A204.1 (cell line): ENCODE results near the gene AOPEP.

Experiments used
- FAIRE-seq: peaks from 2 replicates; lab custom pipeline; 2012; peaks lifted over from hg19 to GRCh38; lab: Jason Lieb, UNC

AOPEP gene

DNA sequence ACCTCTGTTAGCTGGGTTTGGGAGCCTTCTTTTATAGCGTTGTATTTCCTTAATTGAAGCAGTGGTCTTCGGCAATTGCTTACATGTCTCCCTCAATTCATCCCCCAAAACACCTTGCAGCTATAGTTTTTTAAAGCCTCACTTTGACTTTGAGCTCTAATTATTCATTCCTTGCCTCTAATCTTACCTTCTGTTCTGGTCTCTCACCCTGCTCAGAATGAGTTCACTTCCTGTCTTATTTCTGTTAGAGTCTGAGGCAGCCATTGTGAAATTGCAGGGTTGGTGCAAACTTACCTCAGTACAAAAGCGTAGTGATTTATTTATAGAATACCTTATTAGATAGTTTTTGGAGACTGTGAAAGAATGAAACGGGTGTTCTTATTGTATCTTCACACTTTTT, 35.0 kb downstream of the AOPEP start:
- no peak for FAIRE-seq

DNA sequence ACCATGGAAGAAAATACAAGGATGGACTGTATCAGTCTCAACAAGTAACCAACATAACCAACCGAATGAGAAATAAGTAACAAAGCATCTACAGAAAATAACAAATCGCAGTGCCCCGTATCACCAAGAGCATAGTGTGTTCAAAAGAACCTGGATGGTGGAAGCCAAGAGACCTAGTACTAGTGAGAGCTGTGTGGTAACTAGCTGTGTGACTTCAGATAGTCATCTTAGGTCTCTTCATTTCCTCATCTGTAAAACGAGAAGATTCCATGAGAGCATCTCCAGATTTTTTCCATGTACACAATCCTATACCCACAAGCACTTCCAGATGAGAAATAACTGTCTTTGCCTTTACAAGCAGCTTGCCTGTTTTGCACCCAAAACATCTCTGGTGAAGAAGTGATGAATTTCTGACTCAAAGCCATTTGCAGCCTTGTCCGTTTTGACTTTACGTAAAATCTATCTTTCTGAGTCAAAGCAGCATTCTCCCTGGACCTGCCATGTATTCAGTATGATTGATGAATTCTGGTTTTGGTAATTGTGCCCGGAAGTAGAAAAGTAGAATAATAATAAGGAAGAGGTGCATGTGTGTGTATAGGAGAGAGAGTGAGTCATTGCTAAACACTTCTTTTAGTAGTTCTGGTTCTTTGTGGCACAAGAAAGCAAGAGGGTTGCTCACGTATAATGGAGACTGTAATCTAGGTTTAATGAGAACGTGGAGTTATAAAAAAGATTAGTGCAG, 41.0 kb downstream of the AOPEP start:
- no peak for FAIRE-seq

DNA sequence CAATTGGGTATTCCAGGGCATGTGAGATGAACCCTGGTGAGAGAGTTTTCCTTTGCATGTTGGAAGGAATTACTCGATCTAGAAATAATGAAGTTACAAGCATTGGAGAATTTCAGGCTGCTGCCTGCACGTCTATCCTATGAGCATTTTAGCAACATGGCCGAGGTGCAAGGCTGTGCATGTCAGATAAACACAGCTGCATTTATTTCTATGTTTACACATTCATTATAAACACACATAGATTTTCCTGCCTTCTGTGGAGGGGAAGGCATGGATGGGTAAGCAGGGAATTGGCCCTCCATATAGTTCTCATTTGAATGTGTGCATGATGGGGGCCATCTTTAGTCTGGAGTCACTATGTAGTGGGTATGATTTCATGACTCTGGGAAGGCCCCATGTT, 42.3 kb downstream of the AOPEP start:
- no peak for FAIRE-seq

DNA sequence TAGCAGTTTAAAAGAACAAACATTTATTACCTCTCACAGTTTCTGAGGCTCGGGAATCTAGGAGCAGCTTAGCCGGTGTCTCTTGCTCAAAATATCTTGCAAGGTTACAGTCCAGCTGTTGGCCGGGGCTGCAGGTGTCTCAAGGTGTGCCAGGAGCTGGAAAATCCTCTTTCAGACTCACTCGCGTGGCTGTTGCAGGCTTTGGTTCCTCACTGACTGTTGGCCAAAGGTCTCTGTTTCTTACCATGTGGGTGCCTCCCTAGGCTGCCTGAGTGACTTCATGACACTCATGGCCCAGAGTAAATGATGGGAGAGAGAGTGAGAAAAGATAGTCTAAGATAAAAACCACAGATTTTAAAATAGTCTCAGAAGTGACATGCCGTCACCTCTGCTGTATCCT, 43.8 kb downstream of the AOPEP start:
- FAIRE-seq = no peak

DNA sequence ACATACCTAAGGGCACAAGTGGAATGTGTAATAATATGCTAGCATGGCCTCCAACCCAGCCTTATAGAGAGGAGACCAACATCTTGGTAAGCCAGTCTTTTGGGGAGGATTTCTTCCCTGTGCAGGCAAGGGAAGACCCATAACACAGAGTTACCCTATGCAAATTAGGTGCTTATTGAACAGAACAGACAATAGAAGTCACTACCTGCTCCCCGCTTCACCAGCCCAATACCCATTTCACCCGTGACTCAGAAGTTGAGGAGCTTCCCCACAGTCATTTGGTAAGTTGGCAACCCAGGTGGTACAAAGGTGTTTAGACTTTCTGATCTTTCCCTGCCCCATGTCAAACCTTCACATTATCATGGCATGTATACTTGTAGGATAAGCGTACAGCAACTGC, 44.6 kb downstream of the AOPEP start:
- no peak for FAIRE-seq

DNA sequence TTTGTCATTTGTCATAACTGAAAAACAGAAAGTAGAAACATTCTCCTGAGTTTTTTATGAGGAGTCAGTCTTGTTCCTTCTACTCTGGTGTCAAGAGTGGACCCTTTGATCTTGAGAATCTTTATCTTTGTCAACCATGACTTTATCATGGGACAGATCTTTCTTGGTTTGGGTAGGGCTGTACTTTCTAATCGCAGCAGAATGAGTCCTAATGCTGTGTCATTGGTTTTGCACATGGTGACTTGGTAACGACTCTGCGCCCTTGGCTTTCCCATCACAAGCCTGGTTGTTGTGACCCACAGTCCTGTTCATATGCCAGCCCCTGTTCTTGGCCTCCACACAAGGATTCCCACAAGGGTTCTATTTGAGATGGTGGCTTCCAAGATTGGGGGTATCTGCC, 45.6 kb downstream of the AOPEP start:
- FAIRE-seq = no peak

DNA sequence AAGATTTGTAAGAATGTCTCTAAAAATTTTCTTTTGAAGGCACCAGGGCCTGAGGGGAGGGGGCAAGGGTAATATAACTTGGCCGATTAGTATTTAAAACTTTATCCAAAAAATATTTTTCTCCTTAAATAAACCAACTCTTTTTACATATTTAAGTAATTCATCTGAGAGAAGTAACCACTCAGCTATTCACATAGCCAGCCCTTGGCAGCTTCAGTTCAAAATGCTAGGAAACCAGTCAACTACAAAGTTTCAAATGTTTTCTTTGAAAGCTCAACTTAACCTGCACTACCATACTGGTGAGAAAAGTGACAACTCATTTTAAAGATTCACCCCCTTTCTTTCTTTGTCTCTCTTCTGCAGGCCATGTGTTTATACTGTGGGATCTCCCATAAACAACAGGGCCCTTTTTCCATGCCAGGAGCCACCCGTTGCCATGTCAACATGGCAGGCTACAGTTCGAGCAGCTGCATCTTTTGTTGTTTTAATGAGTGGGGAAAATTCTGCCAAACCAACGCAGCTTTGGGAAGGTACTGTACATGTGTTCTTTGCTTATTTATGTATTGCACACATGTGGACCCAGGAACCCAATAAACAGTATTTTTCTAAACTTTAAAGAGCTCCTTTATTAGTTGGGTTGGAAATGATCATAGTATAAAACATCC, 46.3 kb downstream of the AOPEP start:
- FAIRE-seq = no peak

DNA sequence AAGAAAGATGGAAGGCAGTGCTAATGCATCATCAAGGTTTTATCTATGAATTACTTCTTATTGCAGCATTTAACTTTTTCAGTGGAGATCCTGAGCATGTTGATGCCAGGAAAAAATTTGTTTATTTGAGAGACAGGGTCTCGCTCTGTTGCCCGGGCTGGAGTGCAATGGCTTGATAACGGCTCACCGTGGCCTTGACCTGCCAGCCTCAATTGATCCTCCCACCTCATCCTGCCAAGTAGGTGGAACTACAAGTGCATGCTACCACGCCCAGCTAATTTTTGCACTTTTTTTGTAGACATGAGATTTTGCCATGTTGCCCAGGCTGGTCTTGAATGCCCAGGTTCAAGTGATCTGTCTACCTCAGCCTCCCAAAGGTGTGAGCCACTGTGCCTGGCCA, 47.2 kb downstream of the AOPEP start:
- no peak for FAIRE-seq

DNA sequence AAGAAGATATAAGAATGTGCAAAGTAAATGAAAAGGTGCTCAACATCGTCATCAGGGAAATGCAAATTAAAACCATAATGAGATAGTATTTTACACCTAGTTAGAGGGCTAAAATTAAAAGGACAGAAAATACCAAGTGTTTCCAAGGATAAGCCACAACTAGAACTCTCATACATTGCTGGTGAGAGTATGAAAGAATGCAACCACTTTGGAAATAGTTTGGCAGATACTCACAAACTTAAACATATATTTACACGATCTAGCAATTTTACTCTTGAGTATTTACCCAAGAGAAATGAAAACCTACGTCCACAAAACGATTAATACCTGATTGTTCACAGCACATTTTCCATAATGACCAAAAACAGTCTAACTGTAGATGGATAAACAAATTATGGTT, 51.5 kb downstream of the AOPEP start:
- FAIRE-seq = no peak

DNA sequence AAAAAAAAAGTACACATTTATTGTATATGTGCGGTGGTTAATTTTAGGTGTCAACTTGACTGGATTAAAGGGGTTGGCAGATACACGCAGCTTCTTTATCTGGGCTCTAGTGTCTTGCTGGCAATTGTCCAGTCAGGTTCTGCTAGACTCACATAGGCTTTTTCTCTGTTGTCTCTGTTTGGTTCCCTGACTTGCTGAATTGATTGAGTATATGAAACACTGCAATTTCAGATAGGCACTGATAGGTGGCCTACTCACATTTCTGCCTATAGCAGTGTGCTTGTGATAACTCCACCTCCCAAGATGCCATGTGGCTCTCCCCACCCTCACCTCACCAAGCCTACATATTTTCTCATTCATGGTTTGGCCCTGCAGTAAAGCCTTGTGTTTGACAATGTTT, 52.5 kb downstream of the AOPEP start:
- no peak for FAIRE-seq

DNA sequence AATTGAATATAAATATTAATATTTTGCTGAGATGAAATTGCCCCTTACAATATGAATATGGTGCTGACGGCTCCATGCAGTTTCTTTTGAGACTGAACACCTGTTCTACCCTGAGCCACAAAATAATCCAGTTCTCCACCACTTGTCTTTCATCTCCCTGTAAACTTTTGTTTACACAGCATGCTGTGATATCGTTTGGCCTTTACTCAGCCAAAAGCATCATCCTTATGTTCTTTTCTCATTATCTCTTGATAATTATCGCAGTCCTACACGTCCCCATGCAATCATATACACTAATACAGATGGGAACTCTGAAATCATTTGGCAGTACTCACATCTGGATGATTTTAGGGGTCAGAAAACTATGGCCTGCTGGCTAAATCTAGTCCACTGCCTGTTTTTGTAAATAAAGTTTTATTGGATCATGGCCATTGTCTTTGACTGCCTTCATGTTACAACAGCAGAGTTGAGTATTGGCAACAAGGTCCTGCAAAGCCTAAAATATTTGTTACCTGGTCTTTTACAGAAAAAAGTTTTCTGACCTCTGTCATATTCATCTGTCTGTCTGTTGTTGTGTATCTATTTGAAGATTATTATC, 53.3 kb downstream of the AOPEP start:
- FAIRE-seq = no peak

DNA sequence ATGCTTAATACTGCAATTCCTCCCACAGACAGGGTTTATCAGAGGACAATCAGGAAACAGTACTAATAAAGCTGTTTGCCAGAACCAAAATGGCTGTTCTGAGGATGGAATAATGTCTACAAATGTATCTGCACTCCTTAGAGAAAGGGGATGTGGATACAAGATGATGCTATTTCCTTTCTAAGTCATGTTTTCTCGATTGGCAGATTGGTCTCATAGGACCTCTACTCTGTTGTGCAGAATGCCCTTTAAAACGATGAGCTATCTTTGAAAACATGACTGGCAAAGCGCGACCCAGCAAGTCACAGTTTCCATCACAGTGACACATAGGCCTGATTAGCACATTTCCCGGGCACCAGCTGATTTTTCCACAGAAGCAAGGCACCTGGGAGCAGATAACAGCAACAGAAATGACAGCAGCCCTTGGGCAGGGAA, 54.0 kb downstream of the AOPEP start:
- no peak for FAIRE-seq

DNA sequence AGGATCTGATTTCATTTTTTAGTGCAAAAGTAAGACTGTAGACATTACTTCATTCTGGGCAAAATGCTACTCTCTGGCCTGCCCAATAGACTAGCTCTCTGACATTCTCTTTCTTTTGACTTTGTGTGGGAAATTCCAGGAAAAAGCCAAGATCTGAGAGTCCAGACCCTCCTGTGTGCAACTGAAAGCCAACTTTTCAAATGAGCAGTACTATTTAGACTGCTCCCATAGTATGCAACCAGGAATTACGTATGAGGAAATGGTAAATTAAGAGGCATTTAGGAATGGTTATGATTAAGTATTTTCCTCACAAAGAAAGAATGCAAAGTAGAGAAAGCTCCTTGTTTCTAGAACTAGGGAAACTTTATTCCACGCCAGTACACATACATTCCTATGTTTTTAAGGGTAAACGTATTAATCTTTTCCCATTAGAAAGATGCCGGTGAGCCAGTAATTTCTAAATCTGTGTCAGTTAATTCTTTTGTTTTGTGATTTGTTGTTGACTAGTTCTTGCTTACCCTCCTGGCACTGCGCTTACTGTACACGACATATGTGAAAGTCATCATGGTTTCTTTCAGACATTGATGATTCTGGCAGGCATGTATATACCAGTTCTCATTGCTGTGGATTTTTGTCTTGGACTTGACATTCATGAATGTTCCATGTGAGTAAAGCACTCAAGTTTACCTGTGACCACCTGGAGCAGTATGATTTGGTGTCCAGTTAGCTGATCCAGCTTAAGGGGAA, 56.0 kb downstream of the AOPEP start:
- no peak for FAIRE-seq

DNA sequence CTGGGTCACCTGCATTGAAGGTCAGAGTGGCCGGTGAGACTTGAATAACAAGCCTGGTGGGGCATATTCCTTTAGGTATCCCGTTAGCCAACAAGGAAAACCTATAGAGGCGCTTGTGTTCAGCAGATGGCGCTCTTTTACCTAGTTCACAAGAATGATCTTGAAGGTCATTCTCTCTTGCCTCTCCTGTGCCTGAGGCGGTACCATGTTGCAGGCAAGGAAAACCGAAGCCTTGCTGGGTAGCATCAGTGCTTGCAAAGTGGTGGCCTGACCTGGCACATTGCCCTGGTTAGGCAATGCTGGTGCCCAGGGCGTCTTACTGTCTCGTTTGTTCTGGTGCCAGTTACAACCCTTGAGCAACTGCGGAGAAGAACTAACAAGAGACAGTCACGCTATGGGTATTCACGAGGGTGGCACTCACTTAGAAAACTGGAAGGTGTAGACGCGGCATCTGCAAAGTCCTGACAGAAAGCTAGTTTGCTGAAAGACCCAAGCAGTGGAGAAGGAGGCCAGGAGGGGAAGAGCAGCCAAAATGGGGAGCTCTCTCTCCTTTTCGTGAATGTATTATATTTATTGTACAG, 56.7 kb downstream of the AOPEP start:
- FAIRE-seq = peak; percentile 25

DNA sequence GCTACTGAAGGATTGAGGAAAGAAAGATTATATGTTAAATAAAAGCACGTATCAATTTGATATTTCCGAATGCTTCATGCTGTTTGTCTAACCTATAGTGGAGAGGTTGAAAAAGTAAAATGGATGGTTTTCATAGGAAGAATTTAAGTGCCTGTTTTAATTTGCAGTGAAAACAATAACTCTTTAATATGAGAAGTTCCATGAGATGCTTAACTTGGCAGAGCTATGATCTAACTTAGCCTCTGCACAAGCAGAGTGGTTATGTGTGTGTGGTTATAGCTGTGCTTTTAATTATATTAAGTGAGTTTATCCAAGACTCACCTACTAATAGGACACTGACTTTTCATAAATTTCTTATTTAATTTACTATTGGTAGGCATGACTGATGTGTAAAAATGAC, 57.4 kb downstream of the AOPEP start:
- no peak for FAIRE-seq

DNA sequence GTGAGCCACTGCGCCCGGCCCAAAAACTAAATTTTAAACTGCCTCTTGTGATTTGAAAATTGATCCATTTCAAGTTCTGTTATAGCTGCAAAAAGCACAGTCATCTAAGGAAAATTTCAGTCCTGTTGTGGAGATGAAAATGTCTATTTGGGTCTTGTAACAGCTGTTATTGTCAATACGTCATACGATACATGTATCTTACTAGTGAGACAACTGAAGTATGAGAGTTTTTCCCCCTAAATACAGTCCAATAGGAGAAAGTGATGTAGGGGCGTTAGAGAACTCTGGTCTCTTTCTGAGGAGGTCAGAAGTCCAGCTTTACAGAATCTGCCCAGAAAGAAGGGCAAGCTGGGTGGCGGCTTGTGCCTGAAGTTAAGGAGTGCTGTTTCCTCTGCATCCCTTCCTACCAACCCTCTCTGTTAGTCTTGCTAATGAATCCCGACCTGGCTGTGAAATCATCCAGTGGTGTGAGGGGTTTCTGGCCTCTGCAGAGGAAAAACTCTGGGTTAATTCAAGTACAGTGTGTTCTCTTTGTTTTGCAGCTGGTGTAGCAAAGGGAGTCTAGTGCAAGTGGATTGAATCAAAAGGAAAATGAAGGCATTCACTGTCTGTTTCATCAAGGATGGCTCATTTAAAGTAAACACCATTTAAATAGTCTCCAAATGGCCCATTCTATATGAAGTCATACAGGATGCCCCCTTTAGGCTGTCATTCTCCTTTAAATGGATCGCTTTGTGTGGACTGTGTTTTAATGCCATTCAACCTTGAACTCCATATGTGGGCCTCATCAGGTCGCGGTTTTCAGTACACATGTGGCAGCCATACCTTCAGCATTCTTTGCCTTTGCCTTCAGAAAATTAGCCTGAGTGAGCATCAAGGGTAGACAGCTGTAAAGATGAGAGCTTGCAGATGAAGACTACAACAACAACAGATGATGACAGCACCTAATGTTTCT, 59.0 kb downstream of the AOPEP start:
- FAIRE-seq = no peak

DNA sequence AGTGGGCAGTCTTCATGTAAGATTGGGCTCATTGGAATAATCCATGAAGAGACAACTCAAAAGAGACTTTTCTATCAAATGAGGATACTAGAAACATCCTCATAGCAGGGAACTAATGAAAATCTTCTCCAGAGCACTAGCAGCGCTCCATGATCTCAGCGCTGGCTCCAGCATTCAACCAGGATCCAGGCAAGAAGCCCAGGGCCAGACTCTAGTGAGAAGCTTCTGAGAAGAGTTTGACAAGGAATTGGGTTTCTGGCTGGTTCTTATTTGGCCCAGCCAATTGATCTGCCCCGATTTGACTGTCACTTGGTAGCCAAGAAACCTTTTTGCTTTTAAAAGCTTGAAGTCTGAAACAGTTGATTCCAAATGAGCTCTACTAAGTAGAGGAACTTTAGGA, 60.1 kb downstream of the AOPEP start:
- no peak for FAIRE-seq

DNA sequence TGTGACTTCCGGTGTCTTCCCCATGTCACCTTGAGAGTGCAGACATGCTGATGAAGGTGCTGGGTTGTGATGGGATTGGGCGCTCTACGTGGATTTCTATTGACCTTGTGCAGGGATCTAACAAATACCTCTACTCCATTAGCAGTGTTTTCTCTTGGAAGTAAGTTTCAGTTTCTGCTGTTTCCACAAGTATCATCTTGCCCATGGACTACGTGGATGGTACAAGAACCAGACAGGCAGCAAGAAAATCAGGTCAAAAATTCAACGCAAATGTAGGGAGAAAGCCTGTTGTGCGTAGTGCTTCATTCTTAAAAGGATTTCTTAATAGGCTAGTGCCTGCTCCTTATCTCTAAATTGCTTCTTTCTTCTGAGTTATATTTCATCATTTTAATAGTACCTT, 60.8 kb downstream of the AOPEP start:
- FAIRE-seq = no peak

DNA sequence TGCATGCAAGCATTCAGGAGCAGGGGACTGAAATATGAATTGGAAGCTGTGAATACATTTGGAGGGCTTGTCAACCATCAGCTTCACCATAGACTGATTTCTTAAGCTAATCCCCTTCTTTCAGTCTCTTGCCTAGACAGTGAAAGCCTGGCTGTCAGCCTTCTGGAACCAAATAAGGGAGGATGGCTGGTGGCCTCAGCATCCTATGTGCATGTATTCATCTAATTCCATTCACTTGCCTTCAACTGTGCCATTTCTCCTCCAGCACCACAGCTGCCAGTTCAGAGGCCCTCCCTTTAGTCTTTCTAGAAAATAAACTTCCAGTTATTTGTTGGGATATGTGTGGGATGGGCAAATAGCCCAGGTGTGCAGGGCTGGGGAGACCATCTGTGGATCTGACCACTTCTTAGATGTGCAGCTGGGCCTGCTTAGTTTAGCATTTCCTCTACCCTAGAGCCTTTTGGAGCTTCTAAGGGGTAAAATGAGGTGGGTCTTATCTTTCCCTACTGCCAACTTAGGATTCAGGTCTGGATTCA, 62.1 kb downstream of the AOPEP start:
- no peak for FAIRE-seq

DNA sequence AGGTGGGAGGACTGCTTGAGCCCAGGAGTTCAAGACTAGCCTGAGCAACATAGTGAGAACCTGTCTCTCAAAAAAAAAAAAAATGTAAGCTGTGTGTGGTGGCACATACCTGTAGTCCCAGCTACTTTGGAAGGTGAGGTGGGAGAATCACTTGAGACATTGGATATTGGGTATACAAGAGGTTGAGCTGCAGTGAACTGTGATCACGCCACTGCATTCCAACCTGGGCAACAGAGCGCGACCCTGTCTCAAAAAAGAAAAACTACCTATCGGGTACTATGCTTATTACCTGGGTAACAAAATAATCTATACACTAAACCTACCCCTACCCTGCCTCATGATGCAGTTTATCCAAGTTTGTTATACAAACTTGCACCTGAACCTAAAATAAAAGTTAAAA, 64.9 kb downstream of the AOPEP start:
- FAIRE-seq = no peak

DNA sequence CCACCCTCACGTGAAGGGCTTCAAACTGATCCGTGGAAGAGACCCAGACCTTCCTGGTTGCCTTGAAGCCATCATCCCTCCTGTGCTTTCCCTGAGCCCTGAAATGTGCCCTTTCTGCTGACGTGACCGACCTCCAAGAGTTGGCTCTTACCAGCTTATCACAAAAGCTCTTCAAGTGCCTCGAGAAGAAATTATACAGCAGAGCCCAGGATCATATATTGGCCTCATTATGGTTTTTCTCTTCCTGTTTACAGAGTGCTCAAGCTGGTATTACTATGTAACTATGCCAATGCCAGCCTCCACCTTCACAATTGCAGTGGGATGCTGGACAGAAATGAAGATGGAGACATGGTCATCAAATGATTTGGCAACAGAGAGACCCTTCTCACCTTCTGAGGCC, 66.0 kb downstream of the AOPEP start:
- FAIRE-seq = no peak
